GM18873 (cell line): ENCODE results near the gene HOXB6.

Experiments used
- ATAC-seq: cut with Tn5 transposase; IDR thresholded peaks from one replicate; pipeline ENCODE4 v1.9.1; 2021; ENCODE audit warnings: mild to moderate bottlenecking, moderate library complexity, moderate number of reproducible peaks; ENCODE audit not compliant: unreplicated experiment, low FRiP score

Gene HOXB6

GRCh38 chr17:48596735-48597527 is 7.9 kb downstream of the HOXB6 start:
- no peak for ATAC-seq

GRCh38 chr17:48596000-48596734 is 8.6 kb downstream of the HOXB6 start:
- ATAC-seq = no peak

- no peak for ATAC-seq
Measured at GRCh38 chr17:48595278-48595999, 9.3 kb downstream of the HOXB6 start.

GRCh38 chr17:48594538-48595277 is 10.1 kb downstream of the HOXB6 start:
- ATAC-seq = no peak

GRCh38 chr17:48593840-48594537 is 10.8 kb downstream of the HOXB6 start:
- ATAC-seq = no peak

- ATAC-seq = no peak
Measured at GRCh38 chr17:48593126-48593829, 11.5 kb downstream of the HOXB6 start, which contains the start of gene HOXB5. TSS of gene HOXB5 (minus strand) at chr17:48593779. CDS start at chr17:48593682, 97 bp downstream.

- no peak for ATAC-seq
Measured at GRCh38 chr17:48592577-48592976, 12.2 kb downstream of the HOXB6 start.

GRCh38 chr17:48592057-48592514 is 12.7 kb downstream of the HOXB6 start:
- no peak for ATAC-seq

- no peak for ATAC-seq
Measured at GRCh38 chr17:48591255-48592056, 13.3 kb downstream of the HOXB6 start.

- ATAC-seq = no peak
Measured at GRCh38 chr17:48590607-48591161, 14.1 kb downstream of the HOXB6 start.

- ATAC-seq = no peak
Measured at GRCh38 chr17:48589831-48590606, 14.8 kb downstream of the HOXB6 start, which contains the start of gene HOXB3. TSS of gene HOXB3 (minus strand) at chr17:48590241. CDS start at chr17:48552474, 37,767 bp downstream.

- ATAC-seq = no peak
Measured at GRCh38 chr17:48589060-48589830, 15.5 kb downstream of the HOXB6 start.

- ATAC-seq = no peak
Measured at GRCh38 chr17:48588528-48588927, 16.3 kb downstream of the HOXB6 start.

- no peak for ATAC-seq
Measured at GRCh38 chr17:48588074-48588415, 16.7 kb downstream of the HOXB6 start.

GRCh38 chr17:48587276-48588073 is 17.3 kb downstream of the HOXB6 start:
- no peak for ATAC-seq
